HCT116 (cell line): ENCODE data around the gene CRIP1. TPM values are rescaled to one million over a fixed set of nuclear protein-coding genes. Genes with fewer than 3 reads are reported as not detected.
A peak's percentile ranks its signal among the peaks of the same experiment; 100 is the strongest.

Source experiments
- ATAC-seq: fragments of 200-7000 bp; cut with Tn5 transposase; 2 replicates; pipeline ENCODE4 v1.9.1; 2020; ENCODE audit warnings: mild to moderate bottlenecking, moderate library complexity
- BruUV-seq: library from RNA; stranded (reverse); fragments of 400-500 nt; replicated peaks from 2 replicates; lab custom pipeline; 2021; lab: Mats Ljungman, UMichigan
- CTCF ChIA-PET: fragments of 300-600 bp; sonication (Branson Sonifier 250); formaldehyde crosslinking; loops from one replicate; lab custom pipeline; 2021; ENCODE audit warnings: antibody characterized with exemption; lab: Charles Lee
- POLR2A ChIA-PET: fragments of 300-600, 350-600 bp; sonication (Branson Sonifier 250); formaldehyde crosslinking; loops from one replicate; lab custom pipeline; 2021; ENCODE audit warnings: antibody characterized with exemption; lab: Charles Lee
- RAD21 ChIA-PET, 2 experiments: fragments of 300-600 bp; sonication (Branson Sonifier 250); formaldehyde crosslinking; loops; one replicate each; lab custom pipeline; 2023; ENCODE audit warnings: low total read pairs in 2 of 2; ENCODE audit not compliant: uncharacterized antibody in 2 of 2, unreplicated experiment in 2 of 2, low non-redundant PET in 1 of 2; lab: Charles Lee
- DNase-seq: peaks from one replicate; pipeline ENCODE4 v3.0.0-alpha.2; 2010; ENCODE audit warnings: low read depth, low spot score
- H2AFZ ChIP-seq: fragments of 200-600 bp; shearing (Covaris generic), sonication (generic); 2 replicates; pipeline ENCODE4 v1.6.1; 2017; ENCODE audit warnings: low read depth, mixed run types, mixed read lengths, antibody characterized with exemption, low read length; ENCODE audit not compliant: poor library complexity, severe bottlenecking
- H3K27ac ChIP-seq: 2 replicates; pipeline ENCODE4 v1.5.1; 2012; ENCODE audit warnings: low read depth, low read length
- H3K27me3 ChIP-seq: fragments of 200-600 bp; sonication (generic); 2 replicates; pipeline ENCODE4 v1.6.1; 2016; ENCODE audit warnings: mixed run types, low read length, mixed read lengths; ENCODE audit not compliant: insufficient read depth
- H3K36me3 ChIP-seq, 2 experiments: fragments of 200-500 bp in 1 of 2; fragments of 200-600 bp in 1 of 2; sonication (Bioruptor generic) in 1 of 2; sonication (generic) in 1 of 2; 2 replicates each; pipeline versions ENCODE4 v1.5.1 to v1.6.1; 2014 to 2016; ENCODE audit warnings: low read length in 2 of 2, inconsistent platforms in 1 of 2, mixed read lengths in 1 of 2, mixed run types in 1 of 2; ENCODE audit not compliant: insufficient read depth in 2 of 2, control insufficient read depth in 1 of 2
- H3K4me1 ChIP-seq, 2 experiments: fragments of 200-600 bp in 1 of 2; sonication (generic) in 1 of 2; 2 replicates each; pipeline versions ENCODE4 v1.5.1 to v1.6.1; 2012 to 2017; ENCODE audit warnings: low read length in 2 of 2, inconsistent platforms in 1 of 2, mild to moderate bottlenecking in 1 of 2, mixed read lengths in 1 of 2, mixed run types in 1 of 2, moderate library complexity in 1 of 2; ENCODE audit not compliant: insufficient read depth in 2 of 2, control insufficient read depth in 1 of 2
- H3K4me2 ChIP-seq: fragments of 200-600 bp; sonication (generic); 2 replicates; pipeline ENCODE4 v1.6.1; 2017; ENCODE audit warnings: mixed run types, low read length, mixed read lengths
- H3K4me3 ChIP-seq, 2 experiments: fragments of 200-600 bp in 1 of 2; sonication (generic) in 1 of 2; replicated peaks in 1 of 2; 2 replicates each; pipeline ENCODE4 v1.5.1; 2011 to 2016; ENCODE audit warnings: low read length in 2 of 2, control low read depth in 1 of 2, low read depth in 1 of 2, mild to moderate bottlenecking in 1 of 2, mixed read lengths in 1 of 2, mixed run types in 1 of 2
- H3K79me2 ChIP-seq: fragments of 200-600 bp; sonication (generic); 2 replicates; pipeline ENCODE4 v1.6.1; 2017; ENCODE audit warnings: mild to moderate bottlenecking, mixed run types, low read length, moderate library complexity, mixed read lengths; ENCODE audit not compliant: insufficient read depth
- H3K9ac ChIP-seq: fragments of 200-600 bp; sonication (generic); 2 replicates; pipeline ENCODE4 v1.6.1; 2016; ENCODE audit warnings: low read length, mixed read lengths
- H3K9me2 ChIP-seq: fragments of 200-600 bp; sonication (generic), shearing (Covaris generic); 2 replicates; pipeline ENCODE4 v1.6.1; 2017; ENCODE audit warnings: mixed run types, mild to moderate bottlenecking, moderate library complexity; ENCODE audit not compliant: insufficient read depth
- H3K9me3 ChIP-seq, 2 experiments: fragments of 200-500 bp in 1 of 2; fragments of 200-600 bp in 1 of 2; sonication (Bioruptor generic) in 1 of 2; sonication (generic) in 1 of 2; 2 replicates each; pipeline ENCODE4 v1.6.1; 2014 to 2017; ENCODE audit warnings: low read length in 2 of 2, mixed read lengths in 2 of 2, inconsistent platforms in 1 of 2, low read depth in 1 of 2, mild to moderate bottlenecking in 1 of 2, mixed run types in 1 of 2, moderate library complexity in 1 of 2; ENCODE audit not compliant: control insufficient read depth in 1 of 2, insufficient read depth in 1 of 2
- H4K20me1 ChIP-seq: fragments of 200-600 bp; sonication (generic), shearing (Covaris generic); 2 replicates; pipeline ENCODE4 v1.6.1; 2017; ENCODE audit warnings: mixed run types, mild to moderate bottlenecking, moderate library complexity; ENCODE audit not compliant: insufficient read depth
- CBX3 ChIP-seq: IDR thresholded peaks from 2 replicates; pipeline ENCODE4 v1.6.1; 2012; ENCODE audit warnings: low read depth
- CEBPB ChIP-seq: IDR thresholded peaks from 2 replicates; pipeline ENCODE4 v1.6.1; 2012; ENCODE audit warnings: low read depth
- EZH2phosphoT487 ChIP-seq: fragments of 200-600 bp; IDR thresholded peaks from 2 replicates; pipeline ENCODE4 v1.6.1; 2018; ENCODE audit warnings: antibody characterized with exemption, borderline replicate concordance
- FOSL1 ChIP-seq: IDR thresholded peaks from 2 replicates; pipeline ENCODE4 v1.6.1; 2012; ENCODE audit warnings: low read depth
- MAX ChIP-seq: IDR thresholded peaks from 2 replicates; pipeline ENCODE4 v1.6.1; 2012
- POLR2A ChIP-seq: IDR thresholded peaks from 2 replicates; pipeline ENCODE4 v1.7.0; 2011; ENCODE audit warnings: borderline replicate concordance; ENCODE audit not compliant: insufficient read depth, insufficient read length; ENCODE audit errors: extremely low read depth
- POLR2AphosphoS5 ChIP-seq: IDR thresholded peaks from 2 replicates; pipeline ENCODE4 v1.6.1; 2011; ENCODE audit warnings: mild to moderate bottlenecking, low read depth, low read length, moderate library complexity
- RAD21 ChIP-seq: IDR thresholded peaks from 2 replicates; pipeline ENCODE4 v1.6.1; 2012; ENCODE audit warnings: low read depth, mild to moderate bottlenecking
- SIN3A ChIP-seq: IDR thresholded peaks from 2 replicates; pipeline ENCODE4 v1.6.1; 2012; ENCODE audit warnings: low read depth
- SP1 ChIP-seq: IDR thresholded peaks from 2 replicates; pipeline ENCODE4 v1.6.1; 2012; ENCODE audit warnings: low read depth
- TCF7L2 ChIP-seq: IDR thresholded peaks from 2 replicates; pipeline ENCODE4 v1.7.0; 2011; ENCODE audit warnings: borderline replicate concordance, inconsistent platforms; ENCODE audit not compliant: insufficient read depth, insufficient read length; ENCODE audit errors: extremely low read depth
- ZFX ChIP-seq: fragments of 450-650 bp; IDR thresholded peaks from 2 replicates; pipeline ENCODE4 v1.6.1; 2017
- ZNF274 ChIP-seq: fragments of 200-500 bp; sonication (Bioruptor generic); IDR thresholded peaks from 2 replicates; pipeline ENCODE4 v1.6.1; 2014; ENCODE audit warnings: mild to moderate bottlenecking, low read depth, low read length, inconsistent platforms
- intact Hi-C: fragments of 100-400 bp; cut with micrococcal nuclease; formaldehyde crosslinking; loops from 2 replicates; pipeline ENCODE4 v1.10.0; 2022
- total RNA-seq: library from RNA; stranded (reverse); gene quantifications from one replicate; pipeline ENCODE4 v1.2.1, GENCODE V29; 2021; ENCODE audit not compliant: unreplicated experiment
- TF ChIP-seq, protein P1 (sequence below): IDR thresholded peaks from 2 replicates; pipeline ENCODE4 v1.6.1; 2011; ENCODE audit warnings: mild to moderate bottlenecking, low read length, moderate library complexity; ENCODE audit not compliant: insufficient replicate concordance; ENCODE audit errors: extremely low read depth
- TF ChIP-seq, protein P2 (sequence below), 3 experiments: fragments of 200-600 bp in 1 of 3; sonication (generic) in 1 of 3; IDR thresholded peaks in 2 of 3; conservative IDR thresholded peaks in 1 of 3; 2 replicates each; pipeline ENCODE4 v1.5.1; 2012 to 2017; ENCODE audit warnings: low read depth in 2 of 3, low read length in 2 of 3, antibody characterized with exemption in 1 of 3, borderline replicate concordance in 1 of 3, control low read depth in 1 of 3, mild to moderate bottlenecking in 1 of 3, mixed read lengths in 1 of 3, mixed run types in 1 of 3, moderate library complexity in 1 of 3; ENCODE audit not compliant: insufficient read depth in 1 of 3
- TF ChIP-seq, protein P3 (sequence below): IDR thresholded peaks from 2 replicates; pipeline ENCODE4 v1.6.1; 2012; ENCODE audit warnings: low read depth

CRIP1 gene
- total RNA-seq, 1 experiment from 2014 or later = 260 TPM

DNA sequence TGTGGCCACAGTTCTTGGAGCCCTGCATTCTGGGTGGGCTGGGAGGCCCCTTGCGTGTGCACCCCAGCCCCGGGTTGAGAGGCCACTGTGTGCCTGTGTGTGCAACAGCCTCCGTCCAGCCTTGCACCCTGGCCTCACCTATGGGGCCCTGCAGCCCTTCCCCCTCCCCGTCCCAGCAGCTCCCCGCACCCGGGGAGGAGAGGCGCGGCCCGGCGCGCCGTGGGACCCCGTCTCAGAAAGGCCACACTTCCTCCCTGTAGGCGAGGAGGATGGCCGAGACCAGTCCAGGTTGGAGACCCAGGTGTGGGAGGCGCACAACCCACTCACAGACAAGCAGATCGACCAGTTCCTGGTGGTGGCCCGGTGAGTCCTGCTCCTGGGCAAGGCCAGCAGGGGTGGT, 28.7 kb upstream of the CRIP1 start (continued):
- no peak for TF ChIP-seq SIN3A
- TF ChIP-seq TCF7L2 = no peak
- no peak for TF ChIP-seq POLR2AphosphoS5
- no peak for TF ChIP-seq POLR2A
- no peak for TF ChIP-seq CEBPB
- TF ChIP-seq, protein P1, sequence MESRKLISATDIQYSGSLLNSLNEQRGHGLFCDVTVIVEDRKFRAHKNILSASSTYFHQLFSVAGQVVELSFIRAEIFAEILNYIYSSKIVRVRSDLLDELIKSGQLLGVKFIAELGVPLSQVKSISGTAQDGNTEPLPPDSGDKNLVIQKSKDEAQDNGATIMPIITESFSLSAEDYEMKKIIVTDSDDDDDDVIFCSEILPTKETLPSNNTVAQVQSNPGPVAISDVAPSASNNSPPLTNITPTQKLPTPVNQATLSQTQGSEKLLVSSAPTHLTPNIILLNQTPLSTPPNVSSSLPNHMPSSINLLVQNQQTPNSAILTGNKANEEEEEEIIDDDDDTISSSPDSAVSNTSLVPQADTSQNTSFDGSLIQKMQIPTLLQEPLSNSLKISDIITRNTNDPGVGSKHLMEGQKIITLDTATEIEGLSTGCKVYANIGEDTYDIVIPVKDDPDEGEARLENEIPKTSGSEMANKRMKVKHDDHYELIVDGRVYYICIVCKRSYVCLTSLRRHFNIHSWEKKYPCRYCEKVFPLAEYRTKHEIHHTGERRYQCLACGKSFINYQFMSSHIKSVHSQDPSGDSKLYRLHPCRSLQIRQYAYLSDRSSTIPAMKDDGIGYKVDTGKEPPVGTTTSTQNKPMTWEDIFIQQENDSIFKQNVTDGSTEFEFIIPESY = no peak
- TF ChIP-seq RAD21 = no peak

- Histone ChIP-seq H2AFZ (no peak overlapping the region), H3K27ac (no peak overlapping the region), H3K4me1 (no peaks in the 10 kb centered on the region), H3K79me2 (no peaks in the 10 kb centered on the region), H3K9ac (no peak overlapping the region), H3K27me3 (no peaks in the 10 kb centered on the region), H4K20me1 (no peaks in the 10 kb centered on the region), H3K9me3 (no peaks in the 10 kb centered on the region), H3K4me3 (no peak overlapping the region), H3K36me3 (peaks cover 7 to 15% of the 10 kb centered on the region in 2 experiments; a peak in 3 of 4 replicates), H3K4me2 (no peak overlapping the region), H3K9me2 (no peaks in the 10 kb centered on the region)
- ChIA-PET POLR2A (no interaction called here), RAD21 (no interaction called here), CTCF (no interaction called here)
- ATAC-seq = peak; percentile 25
- no peak for DNase-seq
- no TSS peak for BruUV-seq
- intact Hi-C loops = no loop called here
- TF ChIP-seq MAX (no peak), RAD21 (no peak), SIN3A (no peak), CEBPB (no peak), ZFX (no peak), CBX3 (no peak), FOSL1 (no peak), EZH2phosphoT487 (no peak), SP1 (no peak), ZNF274 (no peak)
- TF ChIP-seq, protein P1 = no peak
- TF ChIP-seq, protein P2, sequence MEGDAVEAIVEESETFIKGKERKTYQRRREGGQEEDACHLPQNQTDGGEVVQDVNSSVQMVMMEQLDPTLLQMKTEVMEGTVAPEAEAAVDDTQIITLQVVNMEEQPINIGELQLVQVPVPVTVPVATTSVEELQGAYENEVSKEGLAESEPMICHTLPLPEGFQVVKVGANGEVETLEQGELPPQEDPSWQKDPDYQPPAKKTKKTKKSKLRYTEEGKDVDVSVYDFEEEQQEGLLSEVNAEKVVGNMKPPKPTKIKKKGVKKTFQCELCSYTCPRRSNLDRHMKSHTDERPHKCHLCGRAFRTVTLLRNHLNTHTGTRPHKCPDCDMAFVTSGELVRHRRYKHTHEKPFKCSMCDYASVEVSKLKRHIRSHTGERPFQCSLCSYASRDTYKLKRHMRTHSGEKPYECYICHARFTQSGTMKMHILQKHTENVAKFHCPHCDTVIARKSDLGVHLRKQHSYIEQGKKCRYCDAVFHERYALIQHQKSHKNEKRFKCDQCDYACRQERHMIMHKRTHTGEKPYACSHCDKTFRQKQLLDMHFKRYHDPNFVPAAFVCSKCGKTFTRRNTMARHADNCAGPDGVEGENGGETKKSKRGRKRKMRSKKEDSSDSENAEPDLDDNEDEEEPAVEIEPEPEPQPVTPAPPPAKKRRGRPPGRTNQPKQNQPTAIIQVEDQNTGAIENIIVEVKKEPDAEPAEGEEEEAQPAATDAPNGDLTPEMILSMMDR (IDR thresholded peaks at IDR 0.05 in 2 of 3, conservative IDR thresholded peaks at IDR 0.05 in 1 of 3; ENCODE audit: borderline replicate concordance in 1 of 3, insufficient read depth in 1 of 3, low read depth in 2 of 3, low read length in 2 of 3) = no peak
- TF ChIP-seq, protein P3, sequence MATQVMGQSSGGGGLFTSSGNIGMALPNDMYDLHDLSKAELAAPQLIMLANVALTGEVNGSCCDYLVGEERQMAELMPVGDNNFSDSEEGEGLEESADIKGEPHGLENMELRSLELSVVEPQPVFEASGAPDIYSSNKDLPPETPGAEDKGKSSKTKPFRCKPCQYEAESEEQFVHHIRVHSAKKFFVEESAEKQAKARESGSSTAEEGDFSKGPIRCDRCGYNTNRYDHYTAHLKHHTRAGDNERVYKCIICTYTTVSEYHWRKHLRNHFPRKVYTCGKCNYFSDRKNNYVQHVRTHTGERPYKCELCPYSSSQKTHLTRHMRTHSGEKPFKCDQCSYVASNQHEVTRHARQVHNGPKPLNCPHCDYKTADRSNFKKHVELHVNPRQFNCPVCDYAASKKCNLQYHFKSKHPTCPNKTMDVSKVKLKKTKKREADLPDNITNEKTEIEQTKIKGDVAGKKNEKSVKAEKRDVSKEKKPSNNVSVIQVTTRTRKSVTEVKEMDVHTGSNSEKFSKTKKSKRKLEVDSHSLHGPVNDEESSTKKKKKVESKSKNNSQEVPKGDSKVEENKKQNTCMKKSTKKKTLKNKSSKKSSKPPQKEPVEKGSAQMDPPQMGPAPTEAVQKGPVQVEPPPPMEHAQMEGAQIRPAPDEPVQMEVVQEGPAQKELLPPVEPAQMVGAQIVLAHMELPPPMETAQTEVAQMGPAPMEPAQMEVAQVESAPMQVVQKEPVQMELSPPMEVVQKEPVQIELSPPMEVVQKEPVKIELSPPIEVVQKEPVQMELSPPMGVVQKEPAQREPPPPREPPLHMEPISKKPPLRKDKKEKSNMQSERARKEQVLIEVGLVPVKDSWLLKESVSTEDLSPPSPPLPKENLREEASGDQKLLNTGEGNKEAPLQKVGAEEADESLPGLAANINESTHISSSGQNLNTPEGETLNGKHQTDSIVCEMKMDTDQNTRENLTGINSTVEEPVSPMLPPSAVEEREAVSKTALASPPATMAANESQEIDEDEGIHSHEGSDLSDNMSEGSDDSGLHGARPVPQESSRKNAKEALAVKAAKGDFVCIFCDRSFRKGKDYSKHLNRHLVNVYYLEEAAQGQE = no peak
Measured at GRCh38 chr14:105458571-105458970, 28.1 kb upstream of the CRIP1 start.
